Measurements from ENCODE around the gene HCN2.

DNA sequence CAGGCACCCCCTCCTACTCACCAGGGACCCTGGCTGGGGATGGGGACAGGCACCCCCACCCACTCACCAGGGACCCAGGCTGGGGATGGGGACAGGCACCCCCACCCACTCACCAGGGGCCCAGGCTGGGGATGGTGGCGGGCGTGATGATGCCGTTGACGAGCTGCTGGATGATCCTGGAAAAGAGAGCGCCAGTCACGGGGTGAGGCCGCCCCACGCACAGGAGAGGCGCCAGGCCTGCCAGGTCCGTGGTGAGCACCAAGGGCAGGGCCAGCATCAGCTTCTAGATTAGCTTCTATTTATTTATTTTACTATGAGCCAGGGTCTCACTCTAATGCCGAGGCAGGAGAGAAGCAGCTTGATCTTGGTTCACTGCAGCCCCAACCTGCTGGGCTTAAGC lies 60.4 kb downstream of the HCN2 start:
- TF ChIP-seq, protein P1, sequence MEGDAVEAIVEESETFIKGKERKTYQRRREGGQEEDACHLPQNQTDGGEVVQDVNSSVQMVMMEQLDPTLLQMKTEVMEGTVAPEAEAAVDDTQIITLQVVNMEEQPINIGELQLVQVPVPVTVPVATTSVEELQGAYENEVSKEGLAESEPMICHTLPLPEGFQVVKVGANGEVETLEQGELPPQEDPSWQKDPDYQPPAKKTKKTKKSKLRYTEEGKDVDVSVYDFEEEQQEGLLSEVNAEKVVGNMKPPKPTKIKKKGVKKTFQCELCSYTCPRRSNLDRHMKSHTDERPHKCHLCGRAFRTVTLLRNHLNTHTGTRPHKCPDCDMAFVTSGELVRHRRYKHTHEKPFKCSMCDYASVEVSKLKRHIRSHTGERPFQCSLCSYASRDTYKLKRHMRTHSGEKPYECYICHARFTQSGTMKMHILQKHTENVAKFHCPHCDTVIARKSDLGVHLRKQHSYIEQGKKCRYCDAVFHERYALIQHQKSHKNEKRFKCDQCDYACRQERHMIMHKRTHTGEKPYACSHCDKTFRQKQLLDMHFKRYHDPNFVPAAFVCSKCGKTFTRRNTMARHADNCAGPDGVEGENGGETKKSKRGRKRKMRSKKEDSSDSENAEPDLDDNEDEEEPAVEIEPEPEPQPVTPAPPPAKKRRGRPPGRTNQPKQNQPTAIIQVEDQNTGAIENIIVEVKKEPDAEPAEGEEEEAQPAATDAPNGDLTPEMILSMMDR (IDR thresholded peaks at IDR 0.05 in 2 of 3, conservative IDR thresholded peaks at IDR 0.05 in 1 of 3; ENCODE audit: insufficient read depth in 2 of 3, low read depth in 1 of 3, low read length in 3 of 3), result no peak
- TF ChIP-seq CCAR2 (IDR thresholded peaks at IDR 0.05; ENCODE audit: low read depth, low read length), result no peak
- no peak for TF ChIP-seq RAD21 (CRISPR knock-in tag; conservative IDR thresholded peaks at IDR 0.05 in 1 of 2, IDR thresholded peaks at IDR 0.05 in 1 of 2)
- TF ChIP-seq POLR2A (conservative IDR thresholded peaks at IDR 0.05), result no peak
- no peak for TF ChIP-seq TCF7 (IDR thresholded peaks at IDR 0.05; ENCODE audit: borderline replicate concordance)
- TF ChIP-seq MXI1 (IDR thresholded peaks at IDR 0.05; ENCODE audit: low read depth, low read length), result no peak
- TF ChIP-seq PTBP1 (IDR thresholded peaks at IDR 0.05; ENCODE audit: low read depth, low read length), result no peak
- TF ChIP-seq, protein P2, sequence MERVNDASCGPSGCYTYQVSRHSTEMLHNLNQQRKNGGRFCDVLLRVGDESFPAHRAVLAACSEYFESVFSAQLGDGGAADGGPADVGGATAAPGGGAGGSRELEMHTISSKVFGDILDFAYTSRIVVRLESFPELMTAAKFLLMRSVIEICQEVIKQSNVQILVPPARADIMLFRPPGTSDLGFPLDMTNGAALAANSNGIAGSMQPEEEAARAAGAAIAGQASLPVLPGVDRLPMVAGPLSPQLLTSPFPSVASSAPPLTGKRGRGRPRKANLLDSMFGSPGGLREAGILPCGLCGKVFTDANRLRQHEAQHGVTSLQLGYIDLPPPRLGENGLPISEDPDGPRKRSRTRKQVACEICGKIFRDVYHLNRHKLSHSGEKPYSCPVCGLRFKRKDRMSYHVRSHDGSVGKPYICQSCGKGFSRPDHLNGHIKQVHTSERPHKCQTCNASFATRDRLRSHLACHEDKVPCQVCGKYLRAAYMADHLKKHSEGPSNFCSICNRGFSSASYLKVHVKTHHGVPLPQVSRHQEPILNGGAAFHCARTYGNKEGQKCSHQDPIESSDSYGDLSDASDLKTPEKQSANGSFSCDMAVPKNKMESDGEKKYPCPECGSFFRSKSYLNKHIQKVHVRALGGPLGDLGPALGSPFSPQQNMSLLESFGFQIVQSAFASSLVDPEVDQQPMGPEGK (CRISPR knock-in tag; IDR thresholded peaks at IDR 0.05; ENCODE audit: borderline replicate concordance), result no peak
- TF ChIP-seq NFYB (IDR thresholded peaks at IDR 0.05; ENCODE audit: extremely low read depth, insufficient read length), result no peak
- TF ChIP-seq, protein P3, sequence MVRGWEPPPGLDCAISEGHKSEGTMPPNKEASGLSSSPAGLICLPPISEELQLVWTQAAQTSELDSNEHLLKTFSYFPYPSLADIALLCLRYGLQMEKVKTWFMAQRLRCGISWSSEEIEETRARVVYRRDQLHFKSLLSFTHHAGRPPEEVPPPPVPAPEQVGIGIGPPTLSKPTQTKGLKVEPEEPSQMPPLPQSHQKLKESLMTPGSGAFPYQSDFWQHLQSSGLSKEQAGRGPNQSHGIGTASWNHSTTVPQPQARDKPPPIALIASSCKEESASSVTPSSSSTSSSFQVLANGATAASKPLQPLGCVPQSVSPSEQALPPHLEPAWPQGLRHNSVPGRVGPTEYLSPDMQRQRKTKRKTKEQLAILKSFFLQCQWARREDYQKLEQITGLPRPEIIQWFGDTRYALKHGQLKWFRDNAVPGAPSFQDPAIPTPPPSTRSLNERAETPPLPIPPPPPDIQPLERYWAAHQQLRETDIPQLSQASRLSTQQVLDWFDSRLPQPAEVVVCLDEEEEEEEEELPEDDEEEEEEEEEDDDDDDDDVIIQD (CRISPR knock-in tag; IDR thresholded peaks at IDR 0.05), result no peak
- TF ChIP-seq BRCA1 (IDR thresholded peaks at IDR 0.05), result no peak
- TF ChIP-seq BRCA1 (CRISPR knock-in tag; IDR thresholded peaks at IDR 0.05), result no peak
- TF ChIP-seq NR3C1 (CRISPR knock-in tag; IDR thresholded peaks at IDR 0.05), result no peak
- TF ChIP-seq FOXM1 (IDR thresholded peaks at IDR 0.05; ENCODE audit: low read depth), result no peak
- TF ChIP-seq FOXM1 (CRISPR knock-in tag; IDR thresholded peaks at IDR 0.05; ENCODE audit: low read depth), result no peak
- TF ChIP-seq YY1 (IDR thresholded peaks at IDR 0.05; ENCODE audit: borderline replicate concordance in 1 of 3, control insufficient read depth in 1 of 3, extremely low read depth in 1 of 3, insufficient read depth in 3 of 3, insufficient read length in 1 of 3, insufficient replicate concordance in 2 of 3, low read depth in 1 of 3, low read length in 2 of 3), result no peak
